SJCRH30 (cell line): ENCODE data around the gene STON2. TPM values are rescaled to one million over a fixed set of nuclear protein-coding genes. Genes with fewer than 3 reads are reported as not detected.

Experiments used
- DNase-seq, 2 experiments: peaks; one replicate each; pipeline ENCODE4 v3.0.0-alpha.2; 2015 to 2020
- H3K27ac ChIP-seq: fragments of 250-450 bp; sonication (Bioruptor Pico); 2 replicates; pipeline ENCODE4 v1.5.1; 2020; ENCODE audit warnings: mild to moderate bottlenecking, moderate library complexity
- H3K27me3 ChIP-seq: fragments of 250-450 bp; sonication (Bioruptor Pico); 2 replicates; pipeline ENCODE4 v1.5.1; 2020; ENCODE audit warnings: mild to moderate bottlenecking, moderate library complexity
- H3K36me3 ChIP-seq: fragments of 250-450 bp; sonication (Bioruptor Pico); 2 replicates; pipeline ENCODE4 v1.5.1; 2020; ENCODE audit warnings: mild to moderate bottlenecking, moderate library complexity
- H3K4me1 ChIP-seq: fragments of 250-450 bp; sonication (Bioruptor Pico); 2 replicates; pipeline ENCODE4 v1.5.1; 2020; ENCODE audit warnings: mild to moderate bottlenecking, moderate library complexity
- H3K4me3 ChIP-seq: fragments of 250-450 bp; sonication (Bioruptor Pico); 2 replicates; pipeline ENCODE4 v1.5.1; 2020; ENCODE audit warnings: mild to moderate bottlenecking, moderate library complexity
- H3K9me3 ChIP-seq: fragments of 250-450 bp; sonication (Bioruptor Pico); replicated peaks from 2 replicates; pipeline ENCODE4 v1.5.1; 2020; ENCODE audit warnings: mild to moderate bottlenecking, moderate library complexity
- total RNA-seq: library from RNA; depleted of rRNA; stranded (reverse); fragments of >200 nt; shearing (Covaris generic); gene quantifications from 2 replicates; pipeline ENCODE4 v1.2.3, GENCODE V29; 2014

STON2 gene
- total RNA-seq, 1 experiment from 2014 or later: 26.2 TPM

- Histone ChIP-seq H3K4me1 (no peaks in the 10 kb centered on the region), H3K27me3 (no peaks in the 10 kb centered on the region), H3K27ac (no peak overlapping the region), H3K9me3 (no peaks in the 10 kb centered on the region), H3K36me3 (no peaks in the 10 kb centered on the region; the same call in 1 of the 2 replicates), H3K4me3 (no peak overlapping the region)
- no peak for DNase-seq
These were observed 80.8 kb downstream of the STON2 start for GRCh38 chr14:81319314-81319713.

GRCh38 chr14:81315341-81315740 lies 84.8 kb downstream of the STON2 start:
- Histone ChIP-seq H3K27me3 (no peaks in the 10 kb centered on the region), H3K27ac (no peak overlapping the region), H3K9me3 (no peaks in the 10 kb centered on the region), H3K4me3 (no peak overlapping the region), H3K4me1 (no peaks in the 10 kb centered on the region), H3K36me3 (no peaks in the 10 kb centered on the region)
- DNase-seq: no peak

GRCh38 chr14:81314443-81315175 lies 85.5 kb downstream of the STON2 start:
- Histone ChIP-seq H3K36me3 (no peaks in the 10 kb centered on the region), H3K4me3 (no peak overlapping the region), H3K4me1 (no peaks in the 10 kb centered on the region), H3K27me3 (no peaks in the 10 kb centered on the region), H3K9me3 (no peaks in the 10 kb centered on the region), H3K27ac (no peak overlapping the region)
- DNase-seq: no peak

GRCh38 chr14:81313775-81314429 lies 86.2 kb downstream of the STON2 start:
- H3K4me3 ChIP-seq: no peak overlapping the region
- no peaks in the 10 kb centered on the region for H3K36me3 ChIP-seq
- no peaks in the 10 kb centered on the region for H3K27me3 ChIP-seq
- H3K27ac ChIP-seq: no peak overlapping the region
- H3K9me3 ChIP-seq: no peaks in the 10 kb centered on the region
- H3K4me1 ChIP-seq: no peaks in the 10 kb centered on the region
- DNase-seq: no peak

- Histone ChIP-seq H3K4me1 (no peaks in the 10 kb centered on the region), H3K9me3 (no peaks in the 10 kb centered on the region), H3K27ac (no peak overlapping the region), H3K4me3 (no peak overlapping the region), H3K27me3 (no peaks in the 10 kb centered on the region), H3K36me3 (no peaks in the 10 kb centered on the region)
- no peak for DNase-seq
These were observed 86.9 kb downstream of the STON2 start for GRCh38 chr14:81313200-81313599.

- DNase-seq: no peak
- Histone ChIP-seq H3K36me3 (no peaks in the 10 kb centered on the region), H3K27me3 (no peaks in the 10 kb centered on the region), H3K4me3 (no peak overlapping the region), H3K4me1 (no peaks in the 10 kb centered on the region), H3K27ac (no peak overlapping the region), H3K9me3 (no peaks in the 10 kb centered on the region)
These were observed 87.7 kb downstream of the STON2 start for GRCh38 chr14:81312289-81312876.

- no peaks in the 10 kb centered on the region for H3K9me3 ChIP-seq
- no peak for DNase-seq
- H3K27me3 ChIP-seq: no peaks in the 10 kb centered on the region
- H3K4me3 ChIP-seq: no peak overlapping the region
- H3K36me3 ChIP-seq: no peaks in the 10 kb centered on the region
- H3K4me1 ChIP-seq: no peaks in the 10 kb centered on the region
- no peak overlapping the region for H3K27ac ChIP-seq
These were observed 88.3 kb downstream of the STON2 start for GRCh38 chr14:81311778-81312177.

- Histone ChIP-seq H3K27ac (no peak overlapping the region), H3K4me3 (no peak overlapping the region), H3K27me3 (no peaks in the 10 kb centered on the region), H3K4me1 (no peaks in the 10 kb centered on the region), H3K36me3 (no peaks in the 10 kb centered on the region), H3K9me3 (no peaks in the 10 kb centered on the region)
- no peak for DNase-seq
These were observed 89.0 kb downstream of the STON2 start for GRCh38 chr14:81311141-81311540.

- Histone ChIP-seq H3K4me3 (no peak overlapping the region), H3K27me3 (no peaks in the 10 kb centered on the region), H3K36me3 (no peaks in the 10 kb centered on the region), H3K9me3 (no peaks in the 10 kb centered on the region), H3K4me1 (no peaks in the 10 kb centered on the region), H3K27ac (no peak overlapping the region)
- DNase-seq: no peak
These were observed 89.5 kb downstream of the STON2 start for GRCh38 chr14:81310606-81311005.

GRCh38 chr14:81309511-81309910 lies 90.6 kb downstream of the STON2 start:
- no peak for DNase-seq
- Histone ChIP-seq H3K9me3 (no peaks in the 10 kb centered on the region), H3K27ac (no peak overlapping the region), H3K27me3 (no peaks in the 10 kb centered on the region), H3K4me3 (no peak overlapping the region), H3K36me3 (no peaks in the 10 kb centered on the region), H3K4me1 (no peaks in the 10 kb centered on the region)

- Histone ChIP-seq H3K27ac (no peak overlapping the region), H3K4me3 (no peak overlapping the region), H3K36me3 (no peaks in the 10 kb centered on the region), H3K9me3 (no peaks in the 10 kb centered on the region), H3K27me3 (no peaks in the 10 kb centered on the region), H3K4me1 (peaks cover 8% of the 10 kb centered on the region)
- DNase-seq: no peak
These were observed 94.4 kb downstream of the STON2 start for GRCh38 chr14:81305743-81306142.

GRCh38 chr14:81305065-81305464 lies 95.1 kb downstream of the STON2 start:
- Histone ChIP-seq H3K4me1 (peaks cover 8% of the 10 kb centered on the region), H3K4me3 (no peak overlapping the region), H3K9me3 (no peaks in the 10 kb centered on the region), H3K36me3 (no peaks in the 10 kb centered on the region), H3K27me3 (no peaks in the 10 kb centered on the region), H3K27ac (no peak overlapping the region)
- no peak for DNase-seq

GRCh38 chr14:81303258-81303935 lies 96.7 kb downstream of the STON2 start:
- H3K36me3 ChIP-seq: no peaks in the 10 kb centered on the region
- DNase-seq: peak; percentile 7 to 16
- no peak overlapping the region for H3K4me3 ChIP-seq
- H3K27me3 ChIP-seq: no peaks in the 10 kb centered on the region
- H3K9me3 ChIP-seq: no peaks in the 10 kb centered on the region
- H3K27ac ChIP-seq: no peak overlapping the region
- peaks cover 10% of the 10 kb centered on the region for H3K4me1 ChIP-seq

- H3K36me3 ChIP-seq: no peaks in the 10 kb centered on the region
- peaks cover 12% of the 10 kb centered on the region for H3K4me1 ChIP-seq
- no peaks in the 10 kb centered on the region for H3K9me3 ChIP-seq
- H3K27ac ChIP-seq: no peak overlapping the region
- no peaks in the 10 kb centered on the region for H3K27me3 ChIP-seq
- no peak overlapping the region for H3K4me3 ChIP-seq
- no peak for DNase-seq
These were observed 97.5 kb downstream of the STON2 start for GRCh38 chr14:81302638-81303037.

- no peaks in the 10 kb centered on the region for H3K27me3 ChIP-seq
- no peak overlapping the region for H3K4me3 ChIP-seq
- no peak overlapping the region for H3K27ac ChIP-seq
- H3K9me3 ChIP-seq: no peaks in the 10 kb centered on the region
- H3K36me3 ChIP-seq: no peaks in the 10 kb centered on the region
- peaks cover 12% of the 10 kb centered on the region for H3K4me1 ChIP-seq
- no peak for DNase-seq
These were observed 98.3 kb downstream of the STON2 start for GRCh38 chr14:81301813-81302212.
